Uterus (tissue), 2 donors: ENCODE data around the gene AP1M2.

Source experiments
- CTCF ChIP-seq, 4 experiments: fragments of 200-600 bp in 2 of 4; fragments of 450-650 bp in 2 of 4; sonication (generic) in 2 of 4; IDR thresholded peaks; one replicate each; pipeline ENCODE4 v1.5.1; 2016 to 2019; ENCODE audit warnings: antibody characterized with exemption in 4 of 4, mild to moderate bottlenecking in 2 of 4, moderate library complexity in 1 of 4
- POLR2A ChIP-seq, 2 donors: fragments of 450-650 bp; IDR thresholded peaks; one replicate each; pipeline ENCODE4 v1.6.1; 2016; ENCODE audit warnings: antibody characterized with exemption in 2 of 2, mild to moderate bottlenecking in 1 of 2, moderate library complexity in 1 of 2

- no peak for TF ChIP-seq CTCF (IDR thresholded peaks at IDR 0.05)
- TF ChIP-seq POLR2A (IDR thresholded peaks at IDR 0.05): no peak
These were observed 44.1 kb downstream of the AP1M2 start for GRCh38 chr19:10543059-10543419.
